ENCODE data around the gene BPIFA3. TPM values are rescaled to one million over a fixed set of nuclear protein-coding genes. Genes with fewer than 3 reads are reported as not detected.

BPIFA3 gene
- total RNA-seq, 2 experiments from 2014 or later = not detected

DNA sequence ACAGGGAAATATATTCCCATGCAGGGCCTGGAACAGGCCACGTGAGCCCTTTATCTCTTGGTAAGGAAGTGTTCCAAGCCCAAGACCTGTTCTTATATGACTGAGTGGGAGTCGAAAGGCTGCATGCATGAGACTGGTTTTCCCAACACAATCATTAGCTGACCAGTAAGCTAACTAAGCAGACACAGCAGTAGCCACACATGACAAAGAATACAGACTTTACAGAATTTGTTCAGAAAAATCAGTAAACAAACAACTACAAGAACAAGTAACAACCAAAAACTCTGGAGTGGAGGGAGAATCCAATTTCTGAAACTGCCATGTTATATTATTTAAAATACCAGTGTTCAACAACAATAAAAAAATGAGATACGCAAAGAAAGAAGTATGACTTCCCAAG, 35.3 kb downstream of the BPIFA3 start:
- Mint-ChIP-seq H3K4me3 (no peak overlapping the region), H3K27me3 (peaks cover 22% of the 10 kb centered on the region), H3K27ac (no peak overlapping the region), H3K4me1 (no peaks in the 10 kb centered on the region), H3K36me3 (ENCODE audit: low read depth) (no peaks in the 10 kb centered on the region), H3K9me3 (no peaks in the 10 kb centered on the region)
- ChIA-PET CTCF (no interaction called here), POLR2A (no interaction called here)
- no peak for DNase-seq

- no peak overlapping the region for H3K4me3 Mint-ChIP-seq
- ChIA-PET POLR2A (no interaction called here), CTCF (no interaction called here)
- H3K27ac Mint-ChIP-seq = no peak overlapping the region
- peaks cover 24% of the 10 kb centered on the region for H3K27me3 Mint-ChIP-seq
- no peaks in the 10 kb centered on the region for H3K4me1 Mint-ChIP-seq
- no peaks in the 10 kb centered on the region for H3K9me3 Mint-ChIP-seq
- H3K36me3 Mint-ChIP-seq (ENCODE audit: low read depth) = no peaks in the 10 kb centered on the region
- no peak for DNase-seq
Measured at GRCh38 chr20:33255005-33255404, 37.9 kb downstream of the BPIFA3 start.

DNA sequence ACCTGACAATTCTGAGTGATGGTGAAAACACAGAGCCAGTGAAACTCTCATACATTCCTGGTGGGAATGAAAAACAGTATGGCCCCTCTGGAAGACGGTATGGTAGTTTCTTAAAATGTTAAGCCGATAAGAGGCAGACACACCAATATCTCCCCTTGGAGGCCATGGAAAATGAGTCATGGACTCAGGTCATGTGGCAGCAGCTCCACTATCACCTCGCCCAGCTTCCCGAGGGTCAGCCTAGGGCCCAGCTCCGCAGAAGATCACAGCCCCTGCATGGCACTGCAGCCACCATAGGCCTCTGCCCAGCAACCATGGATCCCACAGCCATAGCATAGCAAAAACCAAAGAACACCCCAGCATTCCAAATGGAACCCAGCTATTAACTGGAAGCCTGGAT, 40.1 kb downstream of the BPIFA3 start:
- CTCF ChIA-PET = no interaction called here
- POLR2A ChIA-PET = no interaction called here
- Mint-ChIP-seq H3K4me1 (peaks cover 2% of the 10 kb centered on the region), H3K36me3 (ENCODE audit: low read depth) (no peaks in the 10 kb centered on the region), H3K27me3 (peaks cover 34% of the 10 kb centered on the region), H3K4me3 (no peak overlapping the region), H3K27ac (no peak overlapping the region), H3K9me3 (no peaks in the 10 kb centered on the region)
- no peak for DNase-seq

- Mint-ChIP-seq H3K4me3 (no peak overlapping the region), H3K4me1 (peaks cover 2% of the 10 kb centered on the region), H3K36me3 (ENCODE audit: low read depth) (no peaks in the 10 kb centered on the region), H3K27me3 (peaks cover 39% of the 10 kb centered on the region), H3K27ac (no peak overlapping the region), H3K9me3 (no peaks in the 10 kb centered on the region)
- ChIA-PET POLR2A (no interaction called here), CTCF (interaction anchor here (1.2 kb wide), 1 partner anchor 33 kb away, joined by 3 read pairs; no protein-coding TSS in a partner anchor)
- DNase-seq = no peak
Measured at GRCh38 chr20:33259371-33259770, 42.2 kb downstream of the BPIFA3 start.

- H3K36me3 Mint-ChIP-seq (ENCODE audit: low read depth) = no peaks in the 10 kb centered on the region
Measured at GRCh38 chr20:33261465-33261864, 44.3 kb downstream of the BPIFA3 start.

DNA sequence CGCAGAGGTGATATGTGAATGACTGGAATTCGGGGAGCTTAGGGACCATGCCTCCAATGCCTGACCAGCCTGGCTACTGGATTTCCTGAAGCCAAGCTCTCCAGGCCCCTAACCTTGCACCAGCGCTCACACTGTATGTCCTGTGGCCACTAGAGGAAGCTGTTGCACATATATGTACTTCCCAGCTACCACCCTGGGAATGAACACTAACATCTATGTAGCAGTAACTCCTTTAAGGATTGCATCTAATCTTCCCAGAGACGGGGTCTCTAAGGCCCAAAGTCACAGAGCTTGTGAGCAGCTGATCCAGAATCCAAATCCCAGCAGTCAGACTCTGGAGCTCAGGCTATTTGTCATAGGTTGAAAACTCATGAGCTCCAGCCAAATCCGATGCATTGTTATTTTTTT, 45.5 kb downstream of the BPIFA3 start:
- peaks cover 23% of the 10 kb centered on the region for H3K27me3 Mint-ChIP-seq
- H3K9me3 Mint-ChIP-seq = no peaks in the 10 kb centered on the region
- H3K4me3 Mint-ChIP-seq = no peak overlapping the region
- ChIA-PET POLR2A (no interaction called here), CTCF (interaction anchor here (1.3 kb wide), 1 partner anchor 33 kb away, joined by 4 read pairs; no protein-coding TSS in a partner anchor)
- H3K27ac Mint-ChIP-seq = no peak overlapping the region
- no peaks in the 10 kb centered on the region for H3K36me3 Mint-ChIP-seq (ENCODE audit: low read depth)
- peaks cover 2% of the 10 kb centered on the region for H3K4me1 Mint-ChIP-seq
- no peak for DNase-seq

More at GRCh38 chr20:33261465-33261864, 44.3 kb downstream of the BPIFA3 start:
- no peak overlapping the region for H3K4me3 Mint-ChIP-seq
- ChIA-PET CTCF (interaction anchor here (0.8 kb wide), 1 partner anchor 87 kb away, joined by 3 read pairs; no protein-coding TSS in a partner anchor), POLR2A (no interaction called here)
- H3K4me1 Mint-ChIP-seq = peaks cover 2% of the 10 kb centered on the region
- H3K27me3 Mint-ChIP-seq = peaks cover 29% of the 10 kb centered on the region
- no peak for DNase-seq
- H3K9me3 Mint-ChIP-seq = no peaks in the 10 kb centered on the region
- no peak overlapping the region for H3K27ac Mint-ChIP-seq

DNA sequence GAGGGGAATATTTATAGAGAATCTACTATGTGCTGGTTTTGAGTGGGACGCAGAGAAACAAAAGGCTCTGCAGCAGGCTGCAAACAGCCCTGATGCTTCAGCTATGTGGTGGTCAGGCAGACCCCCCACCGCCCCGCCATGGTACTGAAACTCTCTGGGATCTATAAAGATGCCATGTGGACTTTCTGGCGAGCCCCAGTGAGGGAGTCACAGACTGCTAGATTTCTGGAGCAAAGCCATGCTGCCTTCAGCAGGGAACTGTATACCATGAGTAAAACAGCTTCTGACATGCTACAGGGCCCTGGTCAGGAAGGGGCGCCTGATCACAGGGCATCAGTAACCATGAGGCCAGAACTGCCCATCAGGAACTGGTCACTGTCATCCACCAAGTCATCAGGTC, 46.6 kb downstream of the BPIFA3 start:
- Mint-ChIP-seq H3K9me3 (no peaks in the 10 kb centered on the region), H3K27ac (no peak overlapping the region), H3K4me3 (no peak overlapping the region), H3K36me3 (ENCODE audit: low read depth) (no peaks in the 10 kb centered on the region), H3K27me3 (peaks cover 24% of the 10 kb centered on the region), H3K4me1 (peaks cover 2% of the 10 kb centered on the region)
- DNase-seq = no peak
- POLR2A ChIA-PET = no interaction called here
- CTCF ChIA-PET = interaction anchor here (1.3 to 1.6 kb wide), 2 partner anchors 35 to 36 kb away, joined by 4 to 7 read pairs; no protein-coding TSS in a partner anchor

DNA sequence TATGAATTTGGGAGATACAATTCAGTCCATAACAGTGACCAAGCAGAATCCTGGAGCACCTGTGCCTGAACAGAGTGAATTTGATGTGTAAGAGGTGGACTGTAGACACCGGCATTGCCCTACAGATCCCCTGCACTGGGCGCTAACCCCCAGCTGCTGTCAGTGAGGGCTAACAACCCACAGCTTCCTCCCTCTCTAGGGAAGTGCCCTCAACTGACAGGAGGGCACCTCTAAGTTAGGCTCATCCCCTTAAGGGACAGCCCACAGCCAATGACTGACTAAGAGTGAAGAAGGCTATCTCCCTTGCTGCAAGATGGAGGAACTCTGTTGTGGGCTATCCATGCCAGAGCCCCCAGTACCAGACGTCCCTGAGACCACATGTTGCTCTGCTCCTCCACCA, 50.5 kb downstream of the BPIFA3 start:
- Mint-ChIP-seq H3K4me1 (peaks cover under 1% of the 10 kb centered on the region), H3K9me3 (no peaks in the 10 kb centered on the region), H3K36me3 (ENCODE audit: low read depth) (no peaks in the 10 kb centered on the region), H3K4me3 (no peak overlapping the region), H3K27me3 (peaks cover 41% of the 10 kb centered on the region), H3K27ac (no peak overlapping the region)
- ChIA-PET CTCF (no interaction called here), POLR2A (no interaction called here)
- DNase-seq = no peak

- DNase-seq = no peak
- H3K27me3 Mint-ChIP-seq = peaks cover 35% of the 10 kb centered on the region
- H3K9me3 Mint-ChIP-seq = no peaks in the 10 kb centered on the region
- POLR2A ChIA-PET = no interaction called here
- H3K4me3 Mint-ChIP-seq = no peak overlapping the region
- H3K4me1 Mint-ChIP-seq = peaks cover 8% of the 10 kb centered on the region
- H3K36me3 Mint-ChIP-seq (ENCODE audit: low read depth) = no peaks in the 10 kb centered on the region
- CTCF ChIA-PET = interaction anchor here (1.7 kb wide), 1 partner anchor 19 kb away, joined by 3 read pairs; no protein-coding TSS in a partner anchor
- H3K27ac Mint-ChIP-seq = no peak overlapping the region
Measured at GRCh38 chr20:33272155-33272873, 55.2 kb downstream of the BPIFA3 start.

DNA sequence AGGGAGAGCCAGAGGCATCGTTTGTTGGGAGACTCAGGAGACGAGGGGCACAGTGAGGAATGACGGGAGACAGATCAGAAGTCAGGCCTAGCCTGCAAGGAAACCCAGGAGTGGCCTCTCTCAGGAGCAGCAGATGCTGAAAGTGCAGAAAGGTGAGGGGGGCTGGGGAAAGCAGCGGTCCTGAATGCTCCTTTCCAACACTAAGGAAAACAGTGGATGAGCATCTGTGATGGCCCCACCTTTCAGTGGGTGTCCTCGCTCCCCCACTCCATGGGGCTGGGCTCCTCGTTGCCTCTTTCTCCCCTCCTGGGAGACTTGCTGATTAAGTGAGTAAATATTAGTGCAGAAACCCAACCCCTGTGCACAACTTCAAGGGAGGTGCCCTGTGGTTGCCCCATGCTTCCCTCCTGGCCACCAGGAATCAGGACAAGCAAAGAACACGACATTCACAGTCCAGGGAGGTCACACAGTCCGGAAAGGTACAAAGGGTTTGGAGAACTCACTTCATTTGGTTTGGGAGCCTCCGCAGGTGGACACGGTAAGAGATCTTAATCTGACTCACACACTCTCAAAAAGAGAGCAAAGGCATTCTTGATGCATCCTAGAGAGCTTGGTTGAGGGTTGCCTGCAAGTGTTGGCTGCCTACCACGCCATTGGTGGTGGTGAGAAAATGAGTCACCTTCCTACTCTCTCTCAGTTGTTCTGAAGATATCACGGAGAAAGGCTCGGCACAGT, 56.1 kb downstream of the BPIFA3 start:
- H3K27ac Mint-ChIP-seq = no peak overlapping the region
- no peaks in the 10 kb centered on the region for H3K9me3 Mint-ChIP-seq
- H3K4me1 Mint-ChIP-seq = peaks cover 8% of the 10 kb centered on the region
- peaks cover 37% of the 10 kb centered on the region for H3K27me3 Mint-ChIP-seq
- ChIA-PET POLR2A (no interaction called here), CTCF (no interaction called here)
- H3K36me3 Mint-ChIP-seq (ENCODE audit: low read depth) = no peaks in the 10 kb centered on the region
- DNase-seq = peak; percentile 32
- H3K4me3 Mint-ChIP-seq = no peak overlapping the region

- POLR2A ChIA-PET = no interaction called here
- H3K27me3 Mint-ChIP-seq = peaks cover 33% of the 10 kb centered on the region
- CTCF ChIA-PET = no interaction called here
- no peak overlapping the region for H3K27ac Mint-ChIP-seq
- H3K36me3 Mint-ChIP-seq (ENCODE audit: low read depth) = no peaks in the 10 kb centered on the region
- no peak overlapping the region for H3K4me3 Mint-ChIP-seq
- H3K9me3 Mint-ChIP-seq = no peaks in the 10 kb centered on the region
- no peak for DNase-seq
- H3K4me1 Mint-ChIP-seq = peaks cover 8% of the 10 kb centered on the region
Measured at GRCh38 chr20:33275215-33275614, 58.1 kb downstream of the BPIFA3 start.

DNA sequence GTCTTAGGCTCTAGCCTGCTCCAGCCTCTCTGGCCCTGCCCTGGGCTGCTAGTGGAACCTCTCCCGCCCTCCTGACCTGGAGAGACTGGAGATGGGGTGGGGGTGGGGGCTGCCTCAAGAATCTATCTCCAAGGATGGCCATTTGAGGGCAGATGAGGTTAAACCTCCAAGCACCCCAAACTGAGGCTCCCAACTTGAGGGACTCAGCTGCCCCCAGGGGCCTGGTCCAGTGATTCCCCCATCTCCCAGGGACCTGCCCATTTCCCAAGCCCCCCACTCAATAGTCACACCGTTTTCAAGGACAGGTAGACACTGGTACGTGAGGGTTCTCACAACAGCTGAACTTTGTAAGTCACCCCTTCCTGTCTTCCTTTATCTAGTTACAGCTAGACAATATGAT, 58.7 kb downstream of the BPIFA3 start:
- Mint-ChIP-seq H3K36me3 (ENCODE audit: low read depth) (no peaks in the 10 kb centered on the region), H3K27ac (no peak overlapping the region), H3K27me3 (peaks cover 28% of the 10 kb centered on the region), H3K4me1 (peaks cover 8% of the 10 kb centered on the region), H3K4me3 (no peak overlapping the region), H3K9me3 (no peaks in the 10 kb centered on the region)
- POLR2A ChIA-PET = no interaction called here
- CTCF ChIA-PET = interaction anchor here (1.0 kb wide), 1 partner anchor 9 kb away, joined by 3 read pairs; no protein-coding TSS in a partner anchor
- DNase-seq = no peak

DNA sequence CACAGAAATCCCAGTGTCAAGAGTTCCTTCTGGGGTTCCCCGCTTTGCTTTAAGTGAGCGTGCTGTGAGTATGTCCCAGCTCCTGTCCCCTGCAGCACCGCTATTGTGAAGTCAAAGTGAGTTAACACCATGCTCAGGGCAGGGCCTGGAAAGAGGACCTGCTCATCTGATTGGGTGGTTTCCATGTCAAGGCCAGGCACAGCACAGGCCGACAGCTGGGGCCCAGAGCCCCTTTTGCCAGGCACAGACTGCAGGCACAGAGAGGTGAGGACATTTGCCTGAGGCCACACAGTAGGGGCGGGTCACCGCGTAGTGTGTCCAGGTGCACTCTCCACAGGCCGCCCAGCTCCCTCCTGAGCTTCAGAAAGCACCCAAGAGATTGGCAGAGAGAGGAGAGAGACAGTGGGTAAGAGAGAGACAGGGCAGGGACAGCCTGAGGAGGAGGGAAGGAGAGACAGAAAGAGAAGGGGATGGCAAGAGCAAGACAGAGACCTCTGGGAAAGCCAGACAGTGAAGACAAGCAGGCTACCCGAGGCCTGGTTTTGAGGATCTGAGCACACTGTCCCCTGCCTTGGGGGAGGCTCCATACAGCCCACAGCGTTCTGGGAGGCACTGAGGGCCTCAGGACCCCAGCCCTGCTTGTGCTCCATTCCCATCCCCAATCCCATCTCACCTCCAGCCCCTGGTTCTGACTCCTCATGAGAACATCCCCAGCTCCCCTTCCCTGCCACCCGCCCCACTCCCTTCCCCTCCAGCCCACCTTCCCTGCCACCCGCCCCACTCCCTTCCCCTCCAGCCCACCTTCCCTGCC, 59.4 kb downstream of the BPIFA3 start:
- no peak overlapping the region for H3K27ac Mint-ChIP-seq
- H3K4me1 Mint-ChIP-seq = peaks cover 8% of the 10 kb centered on the region
- peaks cover 25% of the 10 kb centered on the region for H3K27me3 Mint-ChIP-seq
- no peaks in the 10 kb centered on the region for H3K36me3 Mint-ChIP-seq (ENCODE audit: low read depth)
- no peaks in the 10 kb centered on the region for H3K9me3 Mint-ChIP-seq
- CTCF ChIA-PET = interaction anchor here (1.0 kb wide), 1 partner anchor 8 kb away, joined by 3 read pairs; no protein-coding TSS in a partner anchor
- POLR2A ChIA-PET = no interaction called here
- H3K4me3 Mint-ChIP-seq = no peak overlapping the region
- DNase-seq = no peak
